GM21367 (cell line): ENCODE results near the gene RPA1.
"Not testable (repeated sequence)": the region's sequence is repeated elsewhere in the genome, so short reads cannot be mapped to it uniquely, and the experiment has no call there.

Source experiments
- ATAC-seq: cut with Tn5 transposase; IDR thresholded peaks from one replicate; pipeline ENCODE4 v1.9.1; 2021; ENCODE audit not compliant: unreplicated experiment

The RPA1 gene

DNA sequence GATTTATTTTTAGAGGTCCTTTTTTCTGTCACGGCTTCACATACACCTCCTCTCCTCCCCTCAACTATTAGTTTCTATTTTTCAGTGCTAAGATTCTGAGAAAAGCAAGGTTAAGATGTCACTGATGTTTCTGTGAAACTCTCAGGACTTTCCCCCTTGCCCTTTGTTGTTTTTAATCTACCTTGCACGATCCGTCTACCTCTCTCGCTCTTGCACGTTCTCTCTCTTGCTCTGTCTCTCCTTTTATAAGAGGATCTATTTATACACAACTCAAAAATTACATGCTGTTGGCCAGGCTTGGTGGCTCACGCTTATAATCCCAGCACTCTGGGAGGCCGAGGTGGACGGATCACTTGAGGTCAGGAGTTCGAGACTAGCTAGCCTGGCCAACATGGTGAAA, 43.6 kb downstream of the RPA1 start:
- no peak for ATAC-seq

- ATAC-seq = no peak
Observed at GRCh38 chr17:1875597-1875996, 45.8 kb downstream of the RPA1 start.

GRCh38 chr17:1878419-1879121, 48.8 kb downstream of the RPA1 start:
- ATAC-seq = no peak

DNA sequence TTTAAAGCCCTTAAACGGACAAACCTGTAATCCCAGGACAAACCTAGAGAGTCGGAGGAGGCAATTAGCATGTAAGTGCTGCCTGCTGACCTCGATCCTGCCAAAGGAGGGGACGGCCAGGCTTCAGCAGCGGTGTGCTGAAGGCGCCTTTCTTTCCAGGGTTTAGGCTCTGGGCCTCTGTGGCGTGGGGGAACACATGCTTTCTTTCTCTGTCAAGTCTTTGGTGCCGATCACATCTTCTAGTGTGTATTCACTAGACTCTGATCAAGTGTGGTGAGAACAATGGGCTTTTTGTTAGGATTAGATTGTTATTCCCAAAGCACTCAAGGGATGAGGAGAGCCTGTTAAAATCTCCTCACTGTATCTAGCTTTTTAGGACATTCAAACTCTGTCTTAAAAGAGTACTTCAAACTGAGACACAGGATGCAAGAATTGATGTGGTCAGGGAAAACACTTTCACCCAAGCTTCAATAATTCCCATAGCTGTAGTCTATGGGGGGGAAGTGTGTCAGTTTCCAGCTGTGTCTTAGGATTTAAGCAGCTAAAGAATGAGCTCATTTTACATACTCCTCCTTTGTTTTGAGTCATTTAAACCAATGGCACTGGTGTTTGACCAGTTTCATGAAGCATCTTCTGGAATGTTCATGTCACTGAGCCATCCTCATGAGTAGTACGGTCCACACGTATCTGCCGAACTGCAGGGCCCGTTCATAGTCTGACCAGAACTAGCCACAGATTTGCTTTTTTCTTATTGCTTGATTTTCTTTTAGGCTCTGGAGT, 51.2 kb downstream of the RPA1 start:
- no peak for ATAC-seq

DNA sequence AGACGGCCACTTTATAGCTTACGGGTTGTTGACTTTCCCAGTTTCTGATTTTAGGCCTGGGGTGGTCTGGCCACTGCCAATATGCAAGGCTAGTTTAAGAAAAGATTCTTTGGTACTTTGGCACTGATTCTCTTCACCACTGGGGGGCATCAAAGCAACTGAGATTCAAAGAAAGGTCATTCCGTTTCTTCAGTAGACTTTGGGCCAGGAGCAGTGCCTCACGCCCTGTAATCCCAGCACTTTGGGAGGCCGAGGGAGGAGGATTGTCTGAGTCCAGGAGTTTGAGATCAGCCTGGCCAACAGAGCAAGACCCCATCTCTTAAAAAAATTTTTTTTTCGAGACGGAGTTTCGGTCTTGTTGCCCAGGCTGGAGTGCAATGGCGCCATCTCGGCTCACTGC, 53.0 kb downstream of the RPA1 start:
- no peak for ATAC-seq

GRCh38 chr17:1883536-1883935, 53.7 kb downstream of the RPA1 start:
- ATAC-seq = no peak

DNA sequence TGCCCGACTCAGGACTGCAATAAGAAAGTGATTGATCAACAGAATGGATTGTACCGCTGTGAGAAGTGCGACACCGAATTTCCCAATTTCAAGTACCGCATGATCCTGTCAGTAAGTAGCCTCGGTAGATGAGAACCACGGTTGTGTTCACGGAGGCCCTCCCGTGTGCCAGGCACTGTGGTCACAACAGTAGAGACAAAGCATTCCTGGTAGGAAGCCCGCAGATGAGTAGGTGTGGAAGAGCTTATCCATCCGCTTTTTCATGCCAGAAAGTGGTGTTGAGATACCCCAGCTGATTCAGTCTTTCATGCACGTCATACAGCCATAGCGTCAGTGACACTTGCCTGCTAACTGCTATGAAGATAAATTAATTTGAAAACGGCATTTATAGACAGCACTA, 58.9 kb downstream of the RPA1 start:
- ATAC-seq = no peak

DNA sequence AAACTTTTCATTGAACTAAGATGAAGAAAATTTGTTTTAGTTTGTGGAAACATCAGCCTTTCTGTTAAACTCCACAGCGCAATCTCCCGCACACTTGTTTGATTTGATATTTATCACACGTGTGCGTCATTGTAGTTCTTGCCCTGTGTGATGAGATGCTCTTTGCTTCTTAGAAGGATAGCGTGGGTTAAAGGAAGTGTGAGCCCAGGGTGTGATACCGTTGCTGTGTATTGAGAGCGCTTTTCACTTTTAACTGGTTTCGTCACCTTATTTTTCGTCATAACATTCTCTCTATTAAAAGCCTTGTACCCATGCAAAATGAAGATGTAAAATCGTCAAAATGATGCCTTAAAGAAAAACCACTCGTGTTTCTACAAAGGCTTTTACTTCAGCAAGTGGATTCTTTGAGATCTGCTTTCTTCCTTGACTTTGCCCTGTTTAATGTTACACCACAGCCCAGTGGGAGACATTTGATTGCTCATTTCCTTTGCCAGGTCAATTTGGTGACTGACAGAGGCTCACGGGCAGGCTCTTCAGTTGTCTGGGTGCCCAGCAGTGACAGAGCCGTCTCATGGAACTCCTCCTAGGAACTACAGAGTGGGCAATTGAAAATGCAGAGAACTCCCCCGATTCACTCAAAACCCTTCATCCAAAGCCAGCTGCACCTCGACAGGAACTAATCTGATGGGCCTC, 61.1 kb downstream of the RPA1 start:
- ATAC-seq = no peak

GRCh38 chr17:1894753-1895339, 65.0 kb downstream of the RPA1 start:
- no peak for ATAC-seq

DNA sequence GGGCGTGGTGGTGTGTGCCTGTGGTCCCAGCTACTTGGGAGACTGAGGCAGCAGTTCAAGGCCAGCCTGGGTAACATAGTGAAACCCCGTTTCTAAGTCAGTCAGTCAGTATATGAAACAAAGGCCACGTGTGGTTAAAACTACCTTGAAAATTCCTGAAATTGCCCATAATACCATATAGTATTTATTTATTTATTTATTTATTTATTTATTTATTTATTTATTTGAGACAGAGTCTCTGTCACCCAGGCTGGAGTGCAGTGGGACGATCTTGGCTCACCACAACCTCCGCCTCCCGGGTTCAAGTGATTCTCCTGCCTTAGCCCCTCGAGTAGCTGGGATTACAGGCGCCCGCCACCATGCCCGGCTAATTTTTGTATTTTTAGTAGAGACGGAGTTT, 65.7 kb downstream of the RPA1 start:
- not testable (repeated sequence) for ATAC-seq

DNA sequence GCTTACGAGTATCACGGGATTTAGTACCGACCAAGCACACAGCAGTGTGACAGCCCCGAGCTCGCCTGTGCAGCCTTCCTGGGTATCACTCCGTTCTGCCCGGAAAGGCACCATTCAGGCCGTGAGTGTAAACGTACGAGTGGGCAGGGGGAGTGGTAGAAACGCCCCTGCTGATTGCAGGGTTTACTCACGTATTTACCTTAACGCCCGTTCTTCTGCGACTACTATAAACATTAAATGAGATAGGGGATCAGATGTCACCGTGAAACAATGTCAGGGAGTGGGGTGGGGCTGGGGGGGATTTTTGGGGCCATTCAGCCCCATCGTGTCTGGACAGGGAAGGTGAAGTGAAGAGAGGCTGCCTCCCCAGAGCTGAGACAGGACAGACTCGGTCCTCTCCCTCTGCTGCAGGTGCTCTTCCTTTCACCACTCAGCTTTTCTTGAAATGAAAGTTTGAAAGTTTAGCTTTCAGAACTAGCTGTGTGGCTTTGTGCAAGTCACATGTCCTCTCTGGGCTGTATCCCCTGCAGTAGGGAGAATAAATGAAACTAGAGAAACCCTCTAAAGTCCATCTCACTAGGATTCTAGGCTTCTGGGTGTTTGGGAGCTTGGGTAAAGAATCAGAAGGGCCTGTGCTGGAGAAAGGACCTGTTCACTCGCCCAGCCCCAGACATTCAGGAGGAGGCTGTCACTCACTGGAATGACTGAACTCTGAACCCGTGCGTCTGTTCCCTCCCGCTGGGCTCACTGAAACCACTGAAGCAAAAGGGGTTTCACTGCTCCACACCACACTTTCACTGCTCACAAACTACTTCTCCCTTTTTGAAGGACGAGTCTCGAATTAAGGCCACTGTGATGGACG, 66.7 kb downstream of the RPA1 start:
- no peak for ATAC-seq

DNA sequence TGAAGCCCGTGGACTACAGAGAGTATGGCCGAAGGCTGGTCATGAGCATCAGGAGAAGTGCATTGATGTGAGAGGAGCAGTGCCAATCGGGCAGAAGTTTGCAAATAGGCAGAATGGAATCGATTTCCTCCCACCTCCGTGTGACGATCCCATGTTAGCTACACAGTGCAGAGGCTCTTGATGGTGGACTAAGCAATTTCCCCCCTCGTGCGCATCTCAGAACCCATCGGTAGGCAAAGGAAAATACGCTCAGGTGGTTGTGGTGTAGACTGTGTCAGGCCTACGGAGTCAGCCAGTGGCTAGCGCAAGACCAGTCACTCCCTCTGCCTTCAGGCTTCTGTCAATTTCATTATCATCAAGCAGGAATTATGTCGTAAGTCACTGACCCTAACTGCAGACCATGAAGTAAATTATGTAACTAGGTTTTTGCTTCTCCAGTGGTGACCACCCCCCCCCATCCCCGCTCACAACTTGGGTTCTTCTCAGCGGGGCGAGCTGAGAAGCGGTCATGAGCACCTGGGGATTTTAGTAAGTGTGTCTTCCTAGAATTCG, 67.4 kb downstream of the RPA1 start:
- no peak for ATAC-seq

DNA sequence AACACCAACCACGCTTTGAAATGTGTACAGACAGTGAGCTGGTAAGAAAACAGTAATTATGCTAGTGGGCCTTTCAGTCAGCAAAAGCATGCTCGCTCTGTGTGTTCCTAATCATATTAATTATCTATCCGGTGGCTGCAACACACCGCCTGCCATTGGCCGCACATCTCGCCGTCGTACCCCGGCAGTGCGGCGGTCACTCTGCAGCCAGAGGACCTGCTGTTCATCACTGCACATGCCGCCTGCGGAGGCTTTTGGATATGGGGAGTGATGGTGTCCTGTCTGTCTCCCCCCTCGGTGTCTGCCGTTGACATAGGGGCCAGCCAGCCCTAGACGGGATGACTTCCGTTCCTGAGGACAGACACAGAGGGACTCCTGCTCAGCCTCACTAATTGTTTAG, 68.5 kb downstream of the RPA1 start:
- no peak for ATAC-seq

GRCh38 chr17:1898872-1899271, 69.1 kb downstream of the RPA1 start:
- ATAC-seq = no peak

DNA sequence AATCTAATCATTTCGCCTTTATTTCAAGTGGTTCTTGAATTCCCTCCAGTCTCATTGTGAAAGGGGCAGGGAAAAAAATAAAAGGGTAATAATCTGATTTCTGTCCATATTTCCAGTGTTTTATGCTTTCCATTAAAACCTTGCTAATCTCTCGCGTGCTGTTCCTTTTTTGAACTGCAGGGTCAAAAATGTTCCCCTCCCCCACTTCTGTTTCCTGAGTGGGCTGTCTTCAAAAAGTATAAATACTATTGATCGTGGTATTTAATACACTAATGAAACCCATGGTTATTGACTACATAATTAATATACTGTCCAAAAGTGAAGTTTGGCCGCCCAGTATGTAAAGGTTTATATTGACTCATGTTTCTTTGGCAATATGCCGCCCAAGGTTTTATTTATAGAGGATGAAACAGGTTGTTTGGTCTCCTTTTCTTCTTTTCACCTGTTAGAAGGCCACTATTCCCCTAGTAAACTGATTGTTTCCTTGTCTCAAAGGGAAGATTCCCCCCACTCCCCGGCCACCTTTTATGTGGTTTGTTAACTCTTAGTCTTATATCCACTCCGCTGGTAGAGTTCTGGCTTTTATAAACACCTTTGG, 69.7 kb downstream of the RPA1 start:
- no peak for ATAC-seq

- no peak for ATAC-seq
Observed at GRCh38 chr17:1904273-1905182, 74.7 kb downstream of the RPA1 start.

DNA sequence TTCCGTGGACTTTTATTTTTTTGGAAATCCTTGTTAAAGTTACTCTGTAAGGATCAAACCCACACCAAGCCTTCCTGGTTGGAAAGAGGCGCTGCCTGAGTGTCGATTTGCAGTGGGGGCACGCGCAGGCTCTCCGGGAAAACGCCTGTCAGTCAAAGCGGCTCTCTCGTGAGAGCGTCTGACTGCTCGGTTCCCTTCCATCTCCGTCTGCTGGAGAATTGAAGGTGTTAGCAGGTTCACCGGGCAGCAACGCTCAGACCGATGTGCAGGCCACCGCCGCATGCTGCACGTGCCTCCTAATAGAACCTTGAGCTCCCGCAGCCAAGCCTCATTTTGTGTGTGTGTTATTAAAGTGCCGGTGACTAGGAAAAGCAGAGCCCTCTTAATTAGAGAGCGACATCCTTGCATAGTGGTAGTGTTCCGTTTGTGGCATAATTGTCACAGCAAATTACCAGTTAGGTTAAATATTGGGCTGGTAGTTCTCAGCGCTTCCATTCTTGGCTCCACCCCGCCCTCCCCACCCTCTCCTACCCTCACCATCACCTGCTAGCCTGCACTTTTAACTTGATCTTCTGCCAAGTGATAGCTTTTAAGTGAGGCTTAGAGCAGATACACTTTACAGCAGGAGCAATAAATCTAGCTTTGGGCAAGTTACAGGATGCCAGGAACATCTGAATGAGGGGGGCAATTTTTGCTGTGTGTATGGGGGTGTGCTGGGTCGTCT, 75.5 kb downstream of the RPA1 start:
- no peak for ATAC-seq

- ATAC-seq = no peak
Observed at GRCh38 chr17:1906662-1907101, 76.9 kb downstream of the RPA1 start.
